Stimulated activated CD8-positive, alpha-beta memory T cell treated with anti-CD3 and anti-CD28 coated beads, Interleukin-4, amount 100 ng/mL, for 1 hour (primary cell): ENCODE measurements around the gene PSTPIP1.

Experiments used
- DNase-seq, 2 donors: peaks; one replicate each; pipeline ENCODE4 v3.0.0-alpha.2; 2020; ENCODE audit warnings: low read depth in 2 of 2, low spot score in 1 of 2

The PSTPIP1 gene

DNA sequence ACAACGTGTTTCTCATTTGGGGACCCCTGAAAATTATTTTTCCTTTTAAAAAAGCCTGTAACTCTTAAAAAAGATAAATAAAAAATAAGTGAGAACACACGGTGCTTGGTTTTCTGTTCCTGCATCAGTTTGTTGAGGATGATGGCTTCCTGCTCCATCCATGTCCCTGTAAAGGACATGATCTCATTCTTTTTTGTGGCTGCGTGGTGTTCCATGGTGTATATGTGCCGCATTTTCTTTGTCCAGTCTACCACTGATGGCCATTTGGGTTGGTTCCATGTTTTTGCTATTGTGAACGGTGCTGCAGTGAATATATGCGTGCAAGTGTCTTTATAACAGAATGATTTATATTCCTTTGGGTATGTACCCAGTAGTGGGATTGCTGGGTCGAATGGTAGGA is 73.7 kb downstream of the PSTPIP1 start:
- DNase-seq, result no peak

DNA sequence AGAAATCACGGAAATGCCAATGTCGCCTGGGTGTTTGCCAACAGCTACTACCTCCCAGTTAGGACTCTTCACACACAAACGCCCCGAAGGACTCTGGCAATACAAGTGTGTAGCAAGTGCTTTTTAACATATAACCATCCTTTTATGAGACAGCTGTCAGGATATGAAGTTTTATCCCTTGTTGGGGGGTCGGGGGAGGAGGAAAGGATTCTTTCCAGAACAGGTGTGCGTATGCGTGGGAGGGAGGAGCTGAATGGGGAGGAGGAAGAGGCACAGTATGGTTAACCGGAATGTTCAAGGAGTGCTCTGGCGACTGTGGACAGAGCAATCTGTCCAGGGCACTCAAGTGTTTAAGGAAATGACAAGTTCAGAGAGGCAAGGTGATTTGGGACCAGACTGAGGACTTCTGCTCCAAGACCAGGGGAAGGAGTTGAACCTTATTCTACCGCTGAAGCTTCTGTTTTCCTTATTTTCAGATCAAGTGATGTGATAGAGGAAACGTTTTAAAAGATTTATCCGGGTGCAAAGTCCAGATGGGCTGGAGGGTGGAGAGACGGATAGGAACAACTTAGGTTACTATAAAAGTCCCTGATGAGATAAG is 74.7 kb downstream of the PSTPIP1 start:
- no peak for DNase-seq

DNA sequence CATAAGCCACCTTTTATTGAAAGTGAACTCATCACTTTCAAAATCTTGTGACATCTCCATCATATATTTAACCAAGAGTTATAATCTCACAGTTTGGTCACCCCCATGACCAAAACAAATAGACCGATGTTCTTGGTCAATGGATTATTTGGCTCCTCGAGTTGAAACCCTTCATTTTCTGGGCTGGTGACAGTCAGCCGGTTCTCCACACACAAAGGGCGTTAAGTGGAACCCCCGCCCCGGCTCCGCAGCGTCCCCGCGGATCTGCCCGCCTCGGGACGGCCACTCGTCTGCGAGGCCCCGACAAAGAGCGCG is 75.2 kb downstream of the PSTPIP1 start:
- no peak for DNase-seq

DNA sequence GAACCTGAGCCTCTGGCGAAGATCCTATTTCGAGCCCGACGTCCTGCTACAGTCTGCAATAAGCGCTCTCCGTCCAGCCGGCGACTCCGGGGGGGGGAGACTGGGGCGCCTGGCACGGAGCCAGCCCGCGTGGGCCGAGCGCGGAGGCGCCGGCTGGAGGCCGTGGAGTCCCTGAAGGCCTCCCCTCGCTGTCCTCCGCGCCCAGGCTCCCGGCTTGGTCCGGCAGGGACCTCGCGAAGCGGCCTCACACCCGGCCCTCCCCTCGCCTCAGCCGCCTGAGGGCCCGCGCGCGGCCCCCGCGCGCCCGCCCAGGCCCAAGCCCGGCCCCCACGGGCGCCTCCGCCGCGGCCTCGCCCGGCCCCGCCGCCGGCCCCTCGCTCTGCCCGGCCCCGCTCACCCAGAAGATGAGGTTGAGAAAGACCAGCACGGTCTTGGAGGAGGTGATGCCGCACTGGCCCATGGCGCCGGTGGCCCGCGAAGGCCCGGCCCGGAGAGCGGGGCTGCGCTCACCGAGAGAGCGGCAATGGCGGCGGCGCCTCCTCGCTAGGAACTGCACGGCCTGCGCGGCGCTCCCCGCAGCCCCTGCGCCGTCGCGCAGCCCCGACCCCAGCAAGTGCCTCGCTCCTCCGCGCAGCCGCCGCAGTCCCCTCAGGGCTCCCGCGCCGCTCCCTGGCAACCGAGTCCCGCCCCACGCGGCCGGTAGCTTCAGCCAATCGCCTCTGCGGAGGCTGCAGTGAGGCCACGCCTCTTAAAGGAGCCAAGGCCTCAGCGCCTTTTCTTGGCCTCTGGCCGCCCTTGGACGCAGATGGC is 75.8 kb downstream of the PSTPIP1 start, which contains the start of gene TSPAN3:
Gene TSPAN3 (minus strand): TSS at position 615 of the 810 bp plus-strand sequence. CDS start 155 bp downstream, at position 460.
- peak; percentile 79 to 85 for DNase-seq

DNA sequence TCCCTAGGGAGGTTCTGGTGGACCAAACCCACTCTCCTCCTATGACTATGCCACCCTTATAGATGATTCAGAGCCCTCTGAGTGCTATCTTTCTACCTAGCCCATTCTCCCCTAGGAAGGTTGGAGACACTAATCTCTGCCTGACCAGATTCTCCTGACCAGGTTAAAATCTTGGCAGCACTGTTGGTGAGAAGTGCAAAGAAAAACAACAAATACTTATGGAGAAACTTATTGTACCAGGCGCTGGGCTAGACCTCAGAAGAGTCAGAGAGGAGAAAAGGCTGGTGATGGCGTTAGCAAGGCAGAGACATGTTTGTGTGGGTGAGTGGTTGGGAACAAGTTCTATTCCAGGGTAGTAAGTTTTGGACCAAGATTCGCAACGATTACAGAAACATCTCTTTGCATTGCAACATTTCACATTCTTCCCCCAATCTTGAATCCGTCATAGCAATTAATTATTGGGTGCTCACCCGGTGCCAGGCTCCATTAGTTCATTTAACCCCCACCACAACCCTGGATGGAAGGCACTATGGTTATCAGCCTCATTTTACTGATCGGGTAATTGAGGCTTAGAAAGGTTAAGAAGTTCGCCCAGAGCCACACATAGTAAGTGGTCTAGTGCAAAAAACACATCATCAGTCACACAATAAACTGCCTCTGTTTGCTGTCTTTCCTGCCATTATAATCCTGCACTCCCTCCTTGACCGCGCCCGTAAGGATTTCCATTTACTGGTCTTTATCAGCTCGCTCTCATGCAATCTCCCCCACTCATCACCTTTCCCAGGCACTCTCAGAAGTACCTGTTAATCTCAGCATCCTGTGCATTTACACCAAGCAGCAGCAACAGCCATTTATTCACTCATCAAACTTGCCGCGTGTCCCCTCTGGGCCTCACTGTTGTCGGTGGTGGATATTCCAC is 76.6 kb downstream of the PSTPIP1 start:
- DNase-seq, result no peak

DNA sequence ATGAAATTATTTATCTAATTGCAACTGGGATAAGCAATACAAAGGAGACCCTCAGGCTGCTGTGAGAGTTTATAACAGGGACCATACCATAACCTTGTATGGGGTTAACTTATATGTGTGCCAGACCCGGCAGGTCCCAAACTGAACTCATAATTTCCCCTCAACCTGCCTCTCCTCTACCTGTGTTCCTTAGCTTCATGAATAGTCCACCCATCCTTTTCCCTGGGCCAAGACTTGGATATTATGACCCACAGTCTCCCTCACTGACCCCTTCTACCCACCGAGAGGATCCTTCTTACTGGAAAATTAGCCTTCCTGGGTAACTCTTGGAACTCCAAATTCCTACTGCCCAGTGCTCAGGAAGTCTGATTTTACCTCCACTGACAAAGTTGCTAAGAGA is 79.4 kb downstream of the PSTPIP1 start:
- no peak for DNase-seq

DNA sequence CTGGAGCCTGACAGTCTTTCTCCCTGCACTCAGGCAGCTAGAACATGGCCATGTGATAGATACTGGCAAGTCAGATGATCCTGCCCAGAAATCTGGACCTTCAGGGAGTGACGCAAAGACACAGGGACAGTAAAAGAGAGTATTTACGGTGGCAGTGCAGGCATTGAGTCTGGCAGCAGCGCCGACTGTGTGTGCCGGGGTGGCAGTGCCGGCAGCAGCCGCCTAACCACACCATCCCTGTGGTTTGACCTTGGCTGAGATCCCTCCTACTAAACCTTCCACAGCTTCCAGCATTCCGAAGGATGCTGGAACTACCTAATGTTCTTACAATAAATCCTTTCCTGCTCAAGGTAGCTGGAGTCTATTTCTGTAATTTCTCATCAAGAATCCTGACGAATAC is 80.6 kb downstream of the PSTPIP1 start:
- no peak for DNase-seq

DNA sequence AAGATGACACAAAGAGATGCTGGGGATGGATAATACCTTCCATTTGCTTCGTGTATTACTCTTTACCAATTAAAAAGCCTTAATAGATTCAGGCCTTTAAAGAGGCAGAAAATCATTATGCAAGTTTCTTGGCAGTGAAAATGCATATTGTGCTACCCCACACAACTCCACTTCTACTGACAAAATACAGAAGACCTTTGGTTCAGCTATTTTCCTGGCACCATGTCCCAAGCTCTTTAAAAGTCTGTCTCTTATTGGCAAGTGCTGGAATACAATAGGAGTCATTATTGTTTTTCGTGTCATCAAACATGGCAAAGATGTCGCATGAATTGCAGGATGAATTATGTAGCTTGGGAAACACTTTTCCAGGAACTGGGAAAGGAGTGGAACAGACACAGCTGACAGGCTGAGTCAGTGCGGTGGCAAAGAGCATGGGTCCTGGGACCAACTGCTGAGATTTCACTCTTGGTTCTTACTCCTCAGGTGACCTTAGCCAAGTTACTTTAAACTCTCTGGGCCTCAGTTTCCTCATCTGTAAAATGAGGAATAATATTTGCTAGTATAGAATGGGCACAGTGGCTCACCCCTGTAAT is 81.5 kb downstream of the PSTPIP1 start:
- DNase-seq, result no peak

DNA sequence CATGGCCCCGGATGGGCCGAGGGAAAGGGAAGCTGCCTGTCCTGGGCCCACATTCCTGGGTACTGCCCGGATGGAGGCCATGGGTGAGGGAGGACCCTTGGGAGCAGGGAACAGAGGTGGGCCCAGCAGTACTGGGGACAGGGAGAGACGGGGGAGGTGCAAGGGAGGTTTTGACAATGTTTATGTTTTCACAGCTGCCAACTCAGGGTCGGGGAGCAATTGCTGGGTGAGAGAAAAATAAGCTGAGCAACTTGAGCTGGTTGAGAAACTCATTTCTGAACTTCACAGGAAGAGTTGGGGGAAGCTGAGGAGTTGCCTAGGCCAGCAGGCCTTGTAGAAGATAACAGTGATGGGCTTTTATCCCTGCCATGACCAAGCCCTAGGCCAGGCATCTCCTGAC is 87.0 kb downstream of the PSTPIP1 start:
- DNase-seq, result no peak

DNA sequence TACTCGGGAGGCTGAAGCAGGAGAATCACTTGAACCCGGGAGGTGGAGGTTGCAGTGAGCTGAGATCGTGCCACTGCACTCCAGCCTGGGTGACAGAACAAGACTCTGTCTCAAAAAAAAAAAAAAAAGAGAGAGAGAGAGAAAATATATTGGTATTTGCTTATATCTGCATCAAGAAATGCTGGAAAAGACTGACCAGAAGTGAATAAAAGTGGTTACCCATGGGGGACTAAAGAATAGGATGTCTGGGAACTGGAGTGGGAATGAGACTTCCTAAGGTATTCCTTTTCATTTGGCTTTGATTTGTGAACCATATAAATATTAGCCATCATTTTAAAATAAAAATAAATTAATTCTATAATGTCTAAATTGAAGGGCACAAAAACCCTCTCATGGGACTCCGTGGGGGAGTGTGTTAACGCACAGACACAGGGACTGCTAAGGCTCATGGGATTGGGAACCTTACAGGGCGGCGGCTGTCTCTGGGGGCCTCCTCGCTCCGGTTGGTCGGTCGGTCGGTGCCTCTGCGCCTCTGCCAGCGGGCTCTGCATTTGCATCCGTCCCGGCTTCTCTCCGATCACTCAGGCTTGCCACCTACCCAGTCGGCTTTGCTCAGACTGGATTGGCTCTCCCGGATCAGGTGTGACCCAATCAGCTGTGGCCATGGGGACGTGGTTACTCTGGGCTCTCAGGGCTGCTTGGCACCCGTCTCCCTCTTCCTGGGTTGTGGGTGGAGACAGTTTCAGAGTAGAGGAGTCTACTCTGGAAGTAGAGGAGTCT is 88.6 kb downstream of the PSTPIP1 start:
- DNase-seq, result peak in 1 of 2 donors; percentile 27

DNA sequence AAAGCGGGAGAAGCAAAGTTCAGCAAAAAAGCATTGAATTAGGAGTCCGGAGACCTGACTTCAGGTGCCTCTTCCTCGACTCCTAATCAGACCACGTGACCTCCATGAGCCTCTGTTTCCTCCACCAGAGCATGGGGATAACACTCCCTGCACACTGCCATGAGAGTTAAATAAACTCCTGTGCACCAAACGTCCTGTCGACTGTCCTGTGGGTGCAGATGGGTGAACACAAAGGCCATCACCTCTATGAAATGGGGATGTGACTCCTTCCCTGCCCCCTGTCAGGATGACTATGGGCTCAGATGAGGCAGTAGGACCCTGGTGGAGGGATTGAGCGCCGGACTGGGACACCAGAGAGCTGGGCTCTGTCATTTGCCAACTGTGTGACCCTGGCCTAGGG is 89.5 kb downstream of the PSTPIP1 start:
- DNase-seq, result no peak

DNA sequence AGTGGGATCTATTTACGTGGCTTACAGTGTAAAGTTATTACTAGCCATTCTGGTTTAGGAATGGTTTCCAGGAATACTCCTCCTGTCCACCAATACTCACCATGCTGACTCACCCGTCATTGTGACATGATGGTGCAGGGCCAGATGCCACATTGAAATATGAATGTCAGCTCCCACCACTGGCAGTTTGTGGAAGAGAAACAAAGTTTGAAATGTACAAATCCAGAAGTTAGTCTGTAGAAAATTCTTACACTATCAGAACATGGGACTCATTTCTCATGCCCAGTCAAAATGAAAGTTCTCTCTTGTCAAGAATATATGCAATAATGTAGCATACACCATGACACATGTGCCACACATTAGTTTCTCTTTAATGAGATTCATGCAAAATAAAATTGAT is 90.4 kb downstream of the PSTPIP1 start:
- DNase-seq, result no peak
